K562 (cell line): ENCODE data around the gene PRSS1. TPM values are rescaled to one million over a fixed set of nuclear protein-coding genes. Genes with fewer than 3 reads are reported as not detected.

Source experiments
- BRD4 ChIP-seq: fragments of 200-600 bp; sonication (generic); IDR thresholded peaks from 2 replicates; pipeline ENCODE4 v1.6.1; 2017; ENCODE audit warnings: inconsistent platforms
- BRF1 ChIP-seq: IDR thresholded peaks from 3 replicates; pipeline ENCODE4 v1.6.1; 2011; ENCODE audit warnings: borderline replicate concordance, mild to moderate bottlenecking; ENCODE audit not compliant: insufficient read length; ENCODE audit errors: extremely low read depth
- CREB1 ChIP-seq, 2 experiments: sonication (generic) in 1 of 2; formaldehyde crosslinking in 1 of 2; IDR thresholded peaks; 2 replicates each; pipeline versions ENCODE4 v1.6.1 to v1.8.0; 2012 to 2022; ENCODE audit warnings: inconsistent platforms in 1 of 2, mild to moderate bottlenecking in 1 of 2, missing genetic modification reagents in 1 of 2, moderate library complexity in 1 of 2
- EHMT2 ChIP-seq: fragments of 450-650 bp; IDR thresholded peaks from 2 replicates; pipeline ENCODE4 v1.6.1; 2018; ENCODE audit warnings: antibody characterized with exemption
- FOSL1 ChIP-seq: fragments of 200-800 bp; sonication (Bioruptor generic); conservative IDR thresholded peaks from 2 replicates; pipeline ENCODE4 v1.6.1; 2016; ENCODE audit warnings: missing genetic modification characterization, missing compliant biosample characterization
- GATAD2B ChIP-seq: fragments of 450-650 bp; IDR thresholded peaks from 2 replicates; pipeline ENCODE4 v1.6.1; 2017; ENCODE audit warnings: mild to moderate bottlenecking, borderline replicate concordance
- MAFF ChIP-seq: IDR thresholded peaks from 2 replicates; pipeline ENCODE4 v1.6.1; 2012; ENCODE audit warnings: low read length, improper control_type of control experiment
- MAFG ChIP-seq: fragments of 450-650 bp; conservative IDR thresholded peaks from 2 replicates; pipeline ENCODE4 v1.6.1; 2016; ENCODE audit warnings: missing genetic modification characterization, missing compliant biosample characterization
- NCOR1 ChIP-seq: fragments of 450-650 bp; IDR thresholded peaks from 2 replicates; pipeline ENCODE4 v1.6.1; 2016; ENCODE audit warnings: mild to moderate bottlenecking, moderate library complexity
- NFE2L1 ChIP-seq: fragments of 450-650 bp; IDR thresholded peaks from 2 replicates; pipeline ENCODE4 v1.6.1; 2016; ENCODE audit warnings: missing genetic modification characterization, low read depth, mild to moderate bottlenecking, missing compliant biosample characterization, moderate library complexity, borderline replicate concordance
- NR2F6 ChIP-seq: fragments of 450-650 bp; formaldehyde crosslinking; IDR thresholded peaks from 2 replicates; pipeline ENCODE4 v1.4.0; 2020; ENCODE audit warnings: mild to moderate bottlenecking
- SETDB1 ChIP-seq: IDR thresholded peaks from one replicate; pipeline ENCODE4 v1.6.1; 2012; ENCODE audit warnings: low read length, control low read depth, inconsistent platforms
- YY1 ChIP-seq, 3 experiments: IDR thresholded peaks; 2 replicates each; pipeline ENCODE4 v1.6.1; 2011; ENCODE audit warnings: low read length in 2 of 3, mild to moderate bottlenecking in 2 of 3, moderate library complexity in 2 of 3, borderline replicate concordance in 1 of 3, control low read depth in 1 of 3, low read depth in 1 of 3; ENCODE audit not compliant: insufficient read depth in 3 of 3, insufficient replicate concordance in 2 of 3, control insufficient read depth in 1 of 3, insufficient read length in 1 of 3; ENCODE audit errors: extremely low read depth in 1 of 3
- ZNF12 ChIP-seq: sonication (generic); formaldehyde crosslinking; IDR thresholded peaks from 2 replicates; pipeline ENCODE4 v1.4.0; 2020; ENCODE audit warnings: mild to moderate bottlenecking, missing genetic modification reagents
- ZNF75A ChIP-seq: fragments of 450-650 bp; formaldehyde crosslinking; IDR thresholded peaks from 2 replicates; pipeline ENCODE4 v1.4.0; 2020; ENCODE audit warnings: mild to moderate bottlenecking
- polyA plus RNA-seq, 8 experiments: library from polyadenylated mRNA; depleted of rRNA in 4 of 8; stranded (reverse) in 5 of 8; unstranded in 3 of 8; fragments of >200 nt; fragmentation: Nextera tagmentation in 2 of 8; fragmentation: Illumina TruSeq in 1 of 8; extraction: Ambion mirVana in 2 of 8; extraction: Trizol in 1 of 8; gene quantifications; 2 replicates each; pipeline versions ENCODE4 v1.2.1 to v1.2.3, GENCODE V29; 2011 to 2014; ENCODE audit warnings: inconsistent platforms in 1 of 8, missing spikeins in 1 of 8
- total RNA-seq, 7 experiments: library from RNA; depleted of rRNA in 6 of 7; stranded (reverse); fragments of >200 nt in 6 of 7; fragmentation: Illumina TruSeq in 2 of 7; extraction: Trizol in 2 of 7; gene quantifications; 2 replicates each; pipeline versions ENCODE4 v1.2.1 to v1.2.3, GENCODE V29; 2011 to 2021; ENCODE audit warnings: low replicate concordance in 1 of 7
- TF ChIP-seq, protein P1 (sequence below): sonication (generic); formaldehyde crosslinking; IDR thresholded peaks from 2 replicates; pipeline ENCODE4 v1.8.1; 2022; ENCODE audit warnings: missing genetic modification reagents
- TF ChIP-seq, protein P2 (sequence below): fragments of 250-450 bp; sonication (Bioruptor Pico); IDR thresholded peaks from 2 replicates; pipeline ENCODE4 v1.5.0; 2022; ENCODE audit warnings: mild to moderate bottlenecking
- TF ChIP-seq, protein P3 (sequence below): fragments of 450-650 bp; IDR thresholded peaks from 2 replicates; pipeline ENCODE4 v1.6.1; 2016; ENCODE audit warnings: antibody characterized with exemption
- TF ChIP-seq, protein P4 (sequence below): fragments of 450-650 bp; IDR thresholded peaks from 2 replicates; pipeline ENCODE4 v1.7.1; 2018; ENCODE audit warnings: mild to moderate bottlenecking, low read depth; ENCODE audit not compliant: partially characterized antibody
- TF ChIP-seq, protein P5 (sequence below): fragments of 250-450 bp; sonication (Bioruptor Pico); IDR thresholded peaks from 2 replicates; pipeline ENCODE4 v1.5.0; 2021

PRSS1 gene
- total and polyA plus RNA-seq, 9 of the 15 experiments (the other 6 are each of a cell fraction or from before 2014, with no cell fraction given) = 0.07 to 6.6 (median 0.20) TPM; not detected in 6

DNA sequence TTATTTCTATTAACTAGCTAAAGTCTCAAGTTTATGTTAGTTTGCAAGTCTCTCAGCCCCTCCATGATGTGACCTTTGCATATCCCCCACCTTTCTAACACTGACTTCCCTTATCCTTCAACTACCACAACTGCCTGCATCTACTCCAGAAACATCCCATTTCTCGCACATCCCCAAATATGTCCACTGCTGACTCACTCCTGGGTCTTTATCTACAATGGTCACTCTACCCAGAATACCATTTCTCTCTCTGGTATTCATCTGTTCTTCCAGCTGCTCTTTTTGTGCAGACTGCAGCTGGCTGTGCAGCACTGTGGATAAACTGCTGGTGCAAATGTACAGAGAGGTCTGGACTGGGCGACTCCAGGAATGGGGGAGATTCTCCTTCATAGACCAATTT is 32.7 kb upstream of the PRSS1 start (continued):
- TF ChIP-seq YY1 (IDR thresholded peaks at IDR 0.05; ENCODE audit: borderline replicate concordance in 1 of 3, control insufficient read depth in 1 of 3, extremely low read depth in 1 of 3, insufficient read depth in 3 of 3, insufficient read length in 1 of 3, insufficient replicate concordance in 2 of 3, low read depth in 1 of 3, low read length in 2 of 3) (peak in 1 of 3 experiments; percentile 68), FOSL1 (tag) (peak; percentile 95), EHMT2 (no peak), GATAD2B (no peak), CREB1 (IDR thresholded peaks at IDR 0.05) (no peak), CREB1 (CRISPR knock-in tag; IDR thresholded peaks at IDR 0.05) (0 out of 2 replicates have a peak, but pooled peaks have one; percentile 38), NR2F6 (no peak), NFE2L1 (tag) (no peak), NCOR1 (peak; percentile 30; the same call in 1 of the 2 replicates), ZNF12 (CRISPR knock-in tag) (no peak), MAFF (peak; percentile 39; the same call in 1 of the 2 replicates), SETDB1 (no peak), BRF1 (no peak), MAFG (tag) (peak; percentile 83), ZNF75A (CRISPR knock-in tag) (no peak), BRD4 (no peak)
- TF ChIP-seq, protein P1, sequence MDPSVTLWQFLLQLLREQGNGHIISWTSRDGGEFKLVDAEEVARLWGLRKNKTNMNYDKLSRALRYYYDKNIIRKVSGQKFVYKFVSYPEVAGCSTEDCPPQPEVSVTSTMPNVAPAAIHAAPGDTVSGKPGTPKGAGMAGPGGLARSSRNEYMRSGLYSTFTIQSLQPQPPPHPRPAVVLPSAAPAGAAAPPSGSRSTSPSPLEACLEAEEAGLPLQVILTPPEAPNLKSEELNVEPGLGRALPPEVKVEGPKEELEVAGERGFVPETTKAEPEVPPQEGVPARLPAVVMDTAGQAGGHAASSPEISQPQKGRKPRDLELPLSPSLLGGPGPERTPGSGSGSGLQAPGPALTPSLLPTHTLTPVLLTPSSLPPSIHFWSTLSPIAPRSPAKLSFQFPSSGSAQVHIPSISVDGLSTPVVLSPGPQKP (CRISPR knock-in tag) = no peak
- TF ChIP-seq, protein P2, sequence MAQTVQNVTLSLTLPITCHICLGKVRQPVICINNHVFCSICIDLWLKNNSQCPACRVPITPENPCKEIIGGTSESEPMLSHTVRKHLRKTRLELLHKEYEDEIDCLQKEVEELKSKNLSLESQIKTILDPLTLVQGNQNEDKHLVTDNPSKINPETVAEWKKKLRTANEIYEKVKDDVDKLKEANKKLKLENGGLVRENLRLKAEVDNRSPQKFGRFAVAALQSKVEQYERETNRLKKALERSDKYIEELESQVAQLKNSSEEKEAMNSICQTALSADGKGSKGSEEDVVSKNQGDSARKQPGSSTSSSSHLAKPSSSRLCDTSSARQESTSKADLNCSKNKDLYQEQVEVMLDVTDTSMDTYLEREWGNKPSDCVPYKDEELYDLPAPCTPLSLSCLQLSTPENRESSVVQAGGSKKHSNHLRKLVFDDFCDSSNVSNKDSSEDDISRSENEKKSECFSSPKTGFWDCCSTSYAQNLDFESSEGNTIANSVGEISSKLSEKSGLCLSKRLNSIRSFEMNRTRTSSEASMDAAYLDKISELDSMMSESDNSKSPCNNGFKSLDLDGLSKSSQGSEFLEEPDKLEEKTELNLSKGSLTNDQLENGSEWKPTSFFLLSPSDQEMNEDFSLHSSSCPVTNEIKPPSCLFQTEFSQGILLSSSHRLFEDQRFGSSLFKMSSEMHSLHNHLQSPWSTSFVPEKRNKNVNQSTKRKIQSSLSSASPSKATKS = no peak
- TF ChIP-seq, protein P3, sequence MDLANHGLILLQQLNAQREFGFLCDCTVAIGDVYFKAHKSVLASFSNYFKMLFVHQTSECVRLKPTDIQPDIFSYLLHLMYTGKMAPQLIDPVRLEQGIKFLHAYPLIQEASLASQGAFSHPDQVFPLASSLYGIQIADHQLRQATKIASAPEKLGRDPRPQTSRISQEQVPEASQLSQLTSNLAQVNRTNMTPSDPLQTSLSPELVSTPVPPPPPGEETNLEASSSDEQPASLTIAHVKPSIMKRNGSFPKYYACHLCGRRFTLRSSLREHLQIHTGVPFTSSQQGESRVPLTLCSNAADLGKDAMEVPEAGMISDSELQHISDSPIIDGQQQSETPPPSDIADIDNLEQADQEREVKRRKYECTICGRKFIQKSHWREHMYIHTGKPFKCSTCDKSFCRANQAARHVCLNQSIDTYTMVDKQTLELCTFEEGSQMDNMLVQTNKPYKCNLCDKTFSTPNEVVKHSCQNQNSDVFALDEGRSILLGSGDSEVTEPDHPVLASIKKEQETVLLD = no peak
- TF ChIP-seq, protein P4, sequence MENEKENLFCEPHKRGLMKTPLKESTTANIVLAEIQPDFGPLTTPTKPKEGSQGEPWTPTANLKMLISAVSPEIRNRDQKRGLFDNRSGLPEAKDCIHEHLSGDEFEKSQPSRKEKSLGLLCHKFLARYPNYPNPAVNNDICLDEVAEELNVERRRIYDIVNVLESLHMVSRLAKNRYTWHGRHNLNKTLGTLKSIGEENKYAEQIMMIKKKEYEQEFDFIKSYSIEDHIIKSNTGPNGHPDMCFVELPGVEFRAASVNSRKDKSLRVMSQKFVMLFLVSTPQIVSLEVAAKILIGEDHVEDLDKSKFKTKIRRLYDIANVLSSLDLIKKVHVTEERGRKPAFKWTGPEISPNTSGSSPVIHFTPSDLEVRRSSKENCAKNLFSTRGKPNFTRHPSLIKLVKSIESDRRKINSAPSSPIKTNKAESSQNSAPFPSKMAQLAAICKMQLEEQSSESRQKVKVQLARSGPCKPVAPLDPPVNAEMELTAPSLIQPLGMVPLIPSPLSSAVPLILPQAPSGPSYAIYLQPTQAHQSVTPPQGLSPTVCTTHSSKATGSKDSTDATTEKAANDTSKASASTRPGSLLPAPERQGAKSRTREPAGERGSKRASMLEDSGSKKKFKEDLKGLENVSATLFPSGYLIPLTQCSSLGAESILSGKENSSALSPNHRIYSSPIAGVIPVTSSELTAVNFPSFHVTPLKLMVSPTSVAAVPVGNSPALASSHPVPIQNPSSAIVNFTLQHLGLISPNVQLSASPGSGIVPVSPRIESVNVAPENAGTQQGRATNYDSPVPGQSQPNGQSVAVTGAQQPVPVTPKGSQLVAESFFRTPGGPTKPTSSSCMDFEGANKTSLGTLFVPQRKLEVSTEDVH = no peak
- TF ChIP-seq, protein P5, sequence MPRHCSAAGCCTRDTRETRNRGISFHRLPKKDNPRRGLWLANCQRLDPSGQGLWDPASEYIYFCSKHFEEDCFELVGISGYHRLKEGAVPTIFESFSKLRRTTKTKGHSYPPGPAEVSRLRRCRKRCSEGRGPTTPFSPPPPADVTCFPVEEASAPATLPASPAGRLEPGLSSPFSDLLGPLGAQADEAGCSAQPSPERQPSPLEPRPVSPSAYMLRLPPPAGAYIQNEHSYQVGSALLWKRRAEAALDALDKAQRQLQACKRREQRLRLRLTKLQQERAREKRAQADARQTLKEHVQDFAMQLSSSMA (CRISPR knock-in tag) = no peak
